Activated T-helper 1 cell treated with anti-CD3 and anti-CD28 coated beads, Interleukin-12 subunit alpha, Interleukin-12 subunit beta, Interleukin-2, Interleukin-4 antibody, amounts not matched to agents 30 ng/mL and 10 ng/mL and 1 ng/mL, durations not matched to agents 14 hours and 24 hours and 36 hours (primary cell): ENCODE measurements around the gene CD82. TPM values are rescaled to one million over a fixed set of nuclear protein-coding genes. Genes with fewer than 3 reads are reported as not detected.

Experiments
- DNase-seq: peaks from one replicate; pipeline ENCODE4 v3.0.0; 2021; ENCODE audit warnings: low spot score
- H3K27ac Mint-ChIP-seq: one replicate; pipeline ENCODE4 v1.8.0; 2021; ENCODE audit warnings: mild to moderate bottlenecking, mixed read lengths
- H3K27me3 Mint-ChIP-seq: one replicate; pipeline ENCODE4 v1.8.0; 2022; ENCODE audit warnings: mild to moderate bottlenecking, moderate library complexity, mixed read lengths; ENCODE audit not compliant: insufficient read depth
- H3K36me3 Mint-ChIP-seq: one replicate; pipeline ENCODE4 v1.8.0; 2021; ENCODE audit warnings: low read depth, mixed read lengths
- H3K4me1 Mint-ChIP-seq: one replicate; pipeline ENCODE4 v1.8.0; 2021; ENCODE audit warnings: low read depth, mixed read lengths
- H3K4me3 Mint-ChIP-seq: one replicate; pipeline ENCODE4 v1.8.0; 2021; ENCODE audit warnings: mild to moderate bottlenecking, moderate library complexity, mixed read lengths
- H3K9me3 Mint-ChIP-seq: one replicate; pipeline ENCODE4 v1.8.0; 2021; ENCODE audit warnings: mixed read lengths
- intact Hi-C: fragments of 100-400 bp; cut with micrococcal nuclease; formaldehyde crosslinking; loops from one replicate; pipeline ENCODE4 v1.15.1; 2024
- total RNA-seq: library from RNA; stranded (reverse); gene quantifications from 2 replicates; pipeline ENCODE4 v1.2.3, GENCODE V29; 2022

Gene CD82
- total RNA-seq, 1 donor from 2014 or later: 500 TPM

GRCh38 chr11:44593251-44593650 is 27.8 kb downstream of the CD82 start:
- Mint-ChIP-seq H3K4me3 (no peak overlapping the region), H3K4me1 (peaks cover 82% of the 10 kb centered on the region), H3K27ac (peak overlapping the region; percentile 80), H3K36me3 (peaks cover 68% of the 10 kb centered on the region), H3K9me3 (no peaks in the 10 kb centered on the region), H3K27me3 (no peaks in the 10 kb centered on the region)
- DNase-seq: no peak
- intact Hi-C loops: no loop called here

GRCh38 chr11:44595006-44595405 is 29.5 kb downstream of the CD82 start:
- H3K27me3 Mint-ChIP-seq: no peaks in the 10 kb centered on the region
- H3K4me3 Mint-ChIP-seq: peak overlapping the region; percentile 11
- no peak for DNase-seq
- H3K36me3 Mint-ChIP-seq: peaks cover 62% of the 10 kb centered on the region
- H3K9me3 Mint-ChIP-seq: no peaks in the 10 kb centered on the region
- peaks cover 83% of the 10 kb centered on the region for H3K4me1 Mint-ChIP-seq
- peak overlapping the region; percentile 96 for H3K27ac Mint-ChIP-seq
- intact Hi-C loops: no loop called here

GRCh38 chr11:44595964-44596381 is 30.5 kb downstream of the CD82 start:
- Mint-ChIP-seq H3K27ac (peak overlapping the region; percentile 96), H3K4me1 (peaks cover 89% of the 10 kb centered on the region), H3K27me3 (no peaks in the 10 kb centered on the region), H3K4me3 (peak overlapping the region; percentile 71), H3K36me3 (peaks cover 65% of the 10 kb centered on the region), H3K9me3 (no peaks in the 10 kb centered on the region)
- DNase-seq: no peak
- intact Hi-C loops: loop anchor here (1.0 kb wide), 1 partner anchor 22 kb away; no protein-coding TSS in a partner anchor

- Mint-ChIP-seq H3K4me3 (peak overlapping the region; percentile 71), H3K36me3 (peaks cover 65% of the 10 kb centered on the region), H3K27me3 (no peaks in the 10 kb centered on the region), H3K4me1 (peaks cover 89% of the 10 kb centered on the region), H3K27ac (peak overlapping the region; percentile 96), H3K9me3 (no peaks in the 10 kb centered on the region)
- DNase-seq: peak; percentile 87
- intact Hi-C loops: loop anchor here (1.0 kb wide), 4 partner anchors 16 to 31 kb away; partner anchors contain the start of gene CD82
These were observed 31.2 kb downstream of the CD82 start for GRCh38 chr11:44596525-44597276.

- H3K4me1 Mint-ChIP-seq: peaks cover 92% of the 10 kb centered on the region
- peaks cover 68% of the 10 kb centered on the region for H3K36me3 Mint-ChIP-seq
- peak overlapping the region; percentile 96 for H3K27ac Mint-ChIP-seq
- H3K4me3 Mint-ChIP-seq: peak overlapping the region; percentile 71
- H3K27me3 Mint-ChIP-seq: no peaks in the 10 kb centered on the region
- no peak for DNase-seq
- H3K9me3 Mint-ChIP-seq: no peaks in the 10 kb centered on the region
- intact Hi-C loops: loop anchor here (1.0 kb wide), 3 partner anchors 15 to 32 kb away; partner anchors contain the start of gene CD82
These were observed 32.0 kb downstream of the CD82 start for GRCh38 chr11:44597358-44598012.

- intact Hi-C loops: no loop called here
- DNase-seq: no peak
- H3K27ac Mint-ChIP-seq: no peak overlapping the region
- no peak overlapping the region for H3K4me3 Mint-ChIP-seq
- H3K4me1 Mint-ChIP-seq: peaks cover 87% of the 10 kb centered on the region
- no peaks in the 10 kb centered on the region for H3K27me3 Mint-ChIP-seq
- peaks cover 66% of the 10 kb centered on the region for H3K36me3 Mint-ChIP-seq
- H3K9me3 Mint-ChIP-seq: no peaks in the 10 kb centered on the region
These were observed 33.4 kb downstream of the CD82 start for GRCh38 chr11:44598831-44599230.

GRCh38 chr11:44600261-44600660 is 34.8 kb downstream of the CD82 start:
- no peak for DNase-seq
- H3K27ac Mint-ChIP-seq: peak overlapping the region; percentile 85
- H3K27me3 Mint-ChIP-seq: no peaks in the 10 kb centered on the region
- no peak overlapping the region for H3K4me3 Mint-ChIP-seq
- H3K9me3 Mint-ChIP-seq: no peaks in the 10 kb centered on the region
- H3K4me1 Mint-ChIP-seq: peaks cover 81% of the 10 kb centered on the region
- H3K36me3 Mint-ChIP-seq: peaks cover 67% of the 10 kb centered on the region
- intact Hi-C loops: no loop called here

- Mint-ChIP-seq H3K9me3 (no peaks in the 10 kb centered on the region), H3K36me3 (peaks cover 70% of the 10 kb centered on the region), H3K4me1 (peaks cover 75% of the 10 kb centered on the region), H3K27me3 (no peaks in the 10 kb centered on the region), H3K4me3 (no peak overlapping the region), H3K27ac (peak overlapping the region; percentile 85)
- intact Hi-C loops: loop anchor here (1.0 kb wide), 1 partner anchor 10 kb away; no protein-coding TSS in a partner anchor
- DNase-seq: no peak
These were observed 35.4 kb downstream of the CD82 start for GRCh38 chr11:44600839-44601383.

GRCh38 chr11:44601471-44602370 is 36.3 kb downstream of the CD82 start:
- Mint-ChIP-seq H3K9me3 (no peaks in the 10 kb centered on the region), H3K27ac (peak overlapping the region; percentile 85), H3K27me3 (no peaks in the 10 kb centered on the region), H3K4me1 (peaks cover 71% of the 10 kb centered on the region), H3K36me3 (peaks cover 71% of the 10 kb centered on the region), H3K4me3 (peak overlapping the region; percentile 26)
- intact Hi-C loops: loop anchor here (1.0 kb wide), 1 partner anchor 10 kb away; no protein-coding TSS in a partner anchor
- DNase-seq: no peak

- Mint-ChIP-seq H3K27me3 (no peaks in the 10 kb centered on the region), H3K4me3 (no peak overlapping the region), H3K4me1 (peaks cover 71% of the 10 kb centered on the region), H3K27ac (no peak overlapping the region), H3K9me3 (no peaks in the 10 kb centered on the region), H3K36me3 (peaks cover 77% of the 10 kb centered on the region)
- intact Hi-C loops: no loop called here
- no peak for DNase-seq
These were observed 37.4 kb downstream of the CD82 start for GRCh38 chr11:44602891-44603310.

- no peak for DNase-seq
- peak overlapping the region; percentile 74 for H3K27ac Mint-ChIP-seq
- H3K9me3 Mint-ChIP-seq: no peaks in the 10 kb centered on the region
- H3K36me3 Mint-ChIP-seq: peaks cover 83% of the 10 kb centered on the region
- H3K27me3 Mint-ChIP-seq: no peaks in the 10 kb centered on the region
- intact Hi-C loops: no loop called here
- no peak overlapping the region for H3K4me3 Mint-ChIP-seq
- peaks cover 74% of the 10 kb centered on the region for H3K4me1 Mint-ChIP-seq
These were observed 38.7 kb downstream of the CD82 start for GRCh38 chr11:44604171-44604581.

- Mint-ChIP-seq H3K36me3 (peaks cover 88% of the 10 kb centered on the region), H3K9me3 (no peaks in the 10 kb centered on the region), H3K27me3 (no peaks in the 10 kb centered on the region), H3K4me1 (peaks cover 77% of the 10 kb centered on the region), H3K27ac (no peak overlapping the region), H3K4me3 (no peak overlapping the region)
- no peak for DNase-seq
- intact Hi-C loops: no loop called here
These were observed 39.7 kb downstream of the CD82 start for GRCh38 chr11:44605068-44605708.
